NCI-H1694 (cell line): Measurements from ENCODE around the gene XYLT2.

ENCODE experiments used
- DNase-seq: peaks from one replicate; lab custom pipeline; 2025; lab: John Stamatoyannopoulos, UW

Gene XYLT2

DNA sequence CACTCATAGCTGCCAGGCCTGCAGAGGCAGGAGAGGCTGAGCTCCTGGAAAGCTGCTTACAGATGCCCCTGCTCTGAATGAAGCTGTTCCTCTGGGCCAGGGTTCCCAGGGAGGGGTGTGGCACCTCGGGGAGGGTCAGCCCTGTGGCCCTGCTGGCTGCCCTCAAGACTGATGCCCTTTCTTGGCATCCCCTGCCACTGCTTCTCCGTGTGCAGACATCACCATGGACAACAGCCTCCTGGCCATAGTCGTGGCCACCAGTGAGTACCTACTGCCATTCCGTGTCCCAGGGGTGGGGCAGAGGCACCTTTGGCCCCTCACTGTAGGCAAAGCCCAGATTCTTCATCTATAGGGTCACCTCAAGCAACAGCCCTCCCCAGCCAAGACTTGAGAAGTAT lies 18.1 kb downstream of the XYLT2 start:
- DNase-seq = no peak

DNA sequence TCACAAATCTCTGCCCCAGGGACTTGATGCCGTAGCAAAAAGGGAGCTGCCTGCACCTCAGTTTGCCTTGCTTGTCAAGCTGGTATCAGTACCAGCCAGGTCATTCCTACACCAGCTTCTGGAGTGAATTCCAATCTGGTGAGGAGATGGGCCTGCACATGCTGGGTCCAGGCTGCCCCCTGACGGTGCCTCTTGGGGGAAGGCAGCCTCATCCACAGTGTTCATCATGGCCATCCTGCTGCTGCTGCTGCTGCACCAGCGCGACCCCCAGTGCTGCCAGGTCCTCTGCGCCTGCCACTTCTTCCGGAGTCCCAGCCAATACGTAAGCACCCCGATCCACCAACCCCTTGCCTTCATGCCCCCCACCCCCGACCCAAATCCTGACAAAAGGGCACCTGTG lies 18.8 kb downstream of the XYLT2 start:
- DNase-seq = no peak

DNA sequence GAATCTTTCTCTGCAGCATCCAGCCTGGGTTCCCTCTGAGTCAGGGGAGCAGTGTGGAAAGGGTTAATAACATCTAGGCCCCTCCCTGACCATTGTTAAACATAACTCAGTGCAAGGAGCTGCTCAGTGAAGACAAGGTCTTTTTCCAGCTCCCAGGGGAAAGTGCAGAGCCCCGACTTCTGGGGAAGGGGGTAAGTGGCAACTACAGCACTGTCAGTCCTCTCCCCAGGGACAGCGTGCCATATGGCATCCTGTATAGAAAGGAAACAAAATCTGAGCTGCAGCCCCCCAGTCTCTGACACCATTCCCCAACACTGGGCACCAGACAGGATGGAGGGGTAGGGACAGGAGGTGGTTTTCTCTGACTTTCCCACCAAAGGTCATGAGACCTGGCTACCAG lies 19.2 kb downstream of the XYLT2 start:
- peak; percentile 18 for DNase-seq

DNA sequence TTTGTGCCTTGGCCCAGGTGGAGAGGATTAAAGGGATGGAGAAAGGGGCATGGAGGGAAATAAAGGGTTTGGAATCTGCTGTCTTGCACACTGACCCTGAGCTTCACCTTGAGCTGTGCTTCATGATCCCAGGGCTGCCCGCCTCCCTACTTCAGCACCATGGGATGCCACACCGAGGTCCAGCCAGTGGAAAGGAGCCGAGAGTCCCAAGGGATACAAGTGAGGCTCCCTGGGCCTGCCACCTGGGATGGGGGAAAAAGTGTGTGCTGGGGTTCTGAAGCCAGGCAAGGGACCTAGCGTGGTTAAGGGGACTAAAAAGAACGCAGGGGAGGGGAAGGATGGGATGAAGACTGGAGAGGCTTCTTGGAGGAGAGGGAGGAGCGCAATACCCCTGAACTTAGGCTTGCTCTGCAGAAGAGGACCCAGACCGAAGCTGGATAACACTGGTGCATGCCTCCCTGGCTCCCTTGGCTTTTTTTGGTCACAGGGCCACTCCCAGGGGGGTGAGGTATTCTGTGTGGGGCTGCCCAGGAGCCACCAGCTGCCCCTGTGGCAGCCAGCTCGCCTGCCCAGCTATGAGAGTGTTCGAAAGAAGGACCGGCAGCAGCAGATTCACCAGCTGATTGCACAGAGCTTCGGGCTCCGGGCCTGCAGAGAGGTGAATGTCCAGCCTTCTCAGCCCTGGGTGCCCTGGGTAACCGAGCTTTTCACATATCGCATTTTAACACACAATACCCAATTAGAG lies 19.9 kb downstream of the XYLT2 start:
- DNase-seq = no peak

DNA sequence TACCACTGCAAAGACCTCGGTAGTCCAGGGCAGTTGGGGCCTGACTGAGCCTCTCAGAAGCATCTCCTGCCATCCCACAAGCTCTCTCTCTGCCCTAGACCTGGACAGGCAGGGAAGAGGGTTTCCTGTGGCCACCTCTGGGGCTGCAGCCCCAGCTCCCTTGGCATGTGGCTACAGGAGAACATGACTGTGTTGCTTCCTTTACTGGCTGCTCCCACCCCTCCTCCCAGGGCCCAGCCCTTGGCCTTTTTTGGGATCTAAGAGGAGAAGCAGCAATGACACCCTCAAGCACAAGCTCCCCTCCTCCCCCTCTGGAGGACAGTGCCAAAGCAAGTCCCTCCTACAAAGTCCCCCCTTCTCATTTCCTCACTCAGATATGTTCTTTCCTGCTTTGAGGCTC lies 21.5 kb downstream of the XYLT2 start:
- DNase-seq = no peak

DNA sequence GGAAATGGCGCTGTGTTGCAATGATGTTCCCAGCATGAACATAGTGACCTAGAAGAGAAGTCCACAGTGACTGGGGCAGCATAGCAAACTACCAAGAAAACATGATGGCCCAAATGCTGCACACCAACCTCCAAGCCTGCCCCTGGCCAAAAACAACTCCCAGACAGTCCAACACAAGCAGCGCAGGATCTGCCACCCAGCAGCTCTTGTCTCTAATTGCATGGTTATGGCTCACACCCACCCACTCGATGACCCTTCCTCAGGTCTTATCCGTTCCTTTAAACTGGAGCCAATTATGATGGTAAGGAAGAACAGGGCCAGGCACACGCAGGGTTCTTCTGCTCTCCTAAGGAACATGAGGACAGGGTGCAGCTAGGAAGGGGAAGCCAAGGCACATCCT lies 24.1 kb downstream of the XYLT2 start:
- no peak for DNase-seq

DNA sequence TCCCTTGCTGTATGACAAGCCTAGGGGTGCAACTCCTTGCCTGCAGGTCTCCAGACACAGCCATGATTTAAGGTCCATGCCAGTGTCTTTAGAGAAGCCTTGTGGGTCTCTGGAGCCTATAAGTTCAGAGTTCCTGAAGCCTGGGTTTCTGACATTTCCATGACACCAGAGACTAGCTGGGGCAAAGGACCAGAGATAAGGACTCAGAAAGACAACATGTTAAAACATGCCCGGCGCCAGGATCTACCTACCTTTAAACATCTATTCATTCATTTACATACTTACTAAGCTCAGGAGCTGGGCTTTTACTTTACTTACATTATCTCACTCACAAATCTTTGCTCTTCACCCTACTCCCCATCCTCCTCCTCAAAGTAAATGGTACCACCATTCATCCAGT lies 25.6 kb downstream of the XYLT2 start:
- no peak for DNase-seq

DNA sequence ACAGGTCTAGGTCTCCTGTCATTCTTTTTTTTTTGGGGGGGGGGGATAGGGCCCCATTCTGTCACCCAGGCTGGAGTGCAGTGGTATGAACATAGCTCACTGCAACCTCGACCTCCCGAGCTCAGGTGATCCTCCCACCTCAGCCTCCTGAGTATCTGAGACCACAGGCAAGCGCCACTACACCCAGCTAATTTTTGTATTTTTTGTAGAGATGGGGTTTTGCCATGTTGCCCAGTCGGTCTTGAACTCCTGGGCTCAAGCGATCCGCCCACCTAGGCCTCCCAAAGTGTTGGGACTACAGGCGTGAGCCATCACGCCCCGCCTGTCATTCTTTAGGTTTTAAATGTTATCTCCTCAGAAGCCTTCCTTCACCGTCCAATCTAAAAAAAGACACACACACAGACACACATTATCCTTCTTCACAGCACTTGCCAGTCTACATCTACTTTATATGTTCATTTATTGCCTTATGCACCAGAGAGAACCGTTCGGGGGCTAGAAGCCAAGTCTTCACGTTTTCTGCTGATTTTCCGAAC lies 26.4 kb downstream of the XYLT2 start:
- no peak for DNase-seq

DNA sequence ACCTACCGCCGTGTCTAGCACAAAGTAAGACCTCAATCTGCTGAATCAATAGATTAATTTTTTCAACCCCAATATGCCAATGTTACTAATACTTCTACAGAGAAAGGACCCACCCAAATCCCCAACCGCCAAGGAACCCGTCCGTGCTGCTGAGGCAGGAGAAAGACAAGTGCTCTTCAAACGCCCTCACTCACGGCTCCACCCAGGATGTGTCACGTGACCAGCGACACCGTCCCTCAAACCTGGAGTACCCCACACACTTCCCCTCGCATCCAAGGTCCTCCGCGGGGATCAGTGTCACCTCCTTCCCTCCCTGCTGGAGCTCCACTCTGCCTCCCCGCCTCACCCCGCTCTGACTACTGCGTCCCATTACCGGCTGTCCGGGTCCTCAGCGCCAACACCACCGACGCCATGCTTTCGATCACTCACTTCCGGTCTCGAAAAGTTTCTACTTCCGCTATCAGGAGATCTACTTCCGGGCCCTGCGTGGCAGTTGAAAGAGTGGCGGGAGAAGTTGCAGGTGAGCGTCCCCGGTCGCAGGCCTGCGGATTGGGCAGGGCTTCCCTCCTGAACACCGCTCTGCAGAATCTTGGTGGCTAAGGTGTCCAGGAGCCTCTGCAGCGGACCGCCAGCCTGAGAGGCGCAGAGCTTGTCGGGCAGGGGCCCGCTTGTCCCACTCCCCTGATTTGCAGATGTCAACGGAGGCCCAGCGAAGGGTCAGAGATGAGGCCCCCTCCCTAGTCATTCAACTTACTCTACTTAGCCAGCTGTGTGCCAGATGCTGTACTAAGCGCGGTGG lies 27.0 kb downstream of the XYLT2 start, which contains the start of the genes EME1 and MRPL27:
TSS of gene EME1 (plus strand) at position 472 of the 799 bp plus-strand sequence. CDS start 1,980 bp downstream, outside the sequence.
TSS of gene MRPL27 (minus strand) at position 427 of the 799 bp plus-strand sequence. CDS start at position 413, 14 bp downstream.
- peak; percentile 77 for DNase-seq

DNA sequence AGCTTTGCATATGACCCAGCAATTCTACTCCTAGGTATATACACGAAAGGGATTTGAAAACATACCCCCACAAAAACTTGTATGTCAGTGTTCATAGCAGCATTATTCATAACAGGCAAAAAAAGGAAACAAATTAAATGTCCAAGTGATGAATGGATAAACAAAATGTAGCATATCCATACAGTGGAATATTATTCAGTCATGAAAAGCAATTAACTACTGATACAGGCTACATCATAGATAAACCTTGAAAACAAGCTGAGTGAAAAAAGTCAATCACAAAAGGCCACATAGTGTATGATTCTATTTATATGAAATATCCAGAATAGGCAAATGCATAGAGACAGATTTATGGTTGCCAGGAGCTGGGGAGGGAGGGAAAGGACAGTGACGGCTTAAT lies 27.8 kb downstream of the XYLT2 start:
- no peak for DNase-seq

DNA sequence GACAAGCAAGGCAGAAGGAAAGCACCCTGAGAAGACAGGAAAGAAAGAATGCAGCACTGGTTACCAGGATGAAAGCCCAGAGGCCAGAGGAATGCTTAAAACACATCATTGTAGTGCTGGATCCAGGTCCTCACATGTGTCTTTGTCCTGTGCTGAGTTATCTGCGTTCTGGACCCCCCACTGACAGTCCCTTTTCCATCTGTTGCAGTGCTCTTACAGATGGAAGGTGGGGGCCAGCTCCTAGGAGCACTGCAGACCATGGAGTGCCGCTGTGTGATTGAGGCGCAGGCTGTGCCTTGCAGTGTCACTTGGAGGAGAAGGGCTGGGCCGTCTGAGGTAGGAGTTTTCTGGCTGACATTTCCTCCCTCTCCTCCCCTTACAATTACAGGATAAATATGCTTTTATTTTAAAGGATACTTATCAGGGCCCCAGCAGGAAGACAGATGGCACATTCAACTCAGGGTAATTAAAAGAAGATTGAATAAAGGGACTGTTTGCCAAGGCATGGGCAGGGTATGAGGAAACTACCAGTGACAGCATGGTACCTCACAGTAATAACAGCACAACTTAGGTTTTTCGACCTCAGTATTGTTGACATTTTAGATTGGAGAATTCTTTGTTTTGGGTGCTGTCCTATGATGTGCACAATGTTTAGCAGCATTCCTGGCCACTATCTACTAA lies 30.1 kb downstream of the XYLT2 start:
- peak; percentile 77 for DNase-seq

DNA sequence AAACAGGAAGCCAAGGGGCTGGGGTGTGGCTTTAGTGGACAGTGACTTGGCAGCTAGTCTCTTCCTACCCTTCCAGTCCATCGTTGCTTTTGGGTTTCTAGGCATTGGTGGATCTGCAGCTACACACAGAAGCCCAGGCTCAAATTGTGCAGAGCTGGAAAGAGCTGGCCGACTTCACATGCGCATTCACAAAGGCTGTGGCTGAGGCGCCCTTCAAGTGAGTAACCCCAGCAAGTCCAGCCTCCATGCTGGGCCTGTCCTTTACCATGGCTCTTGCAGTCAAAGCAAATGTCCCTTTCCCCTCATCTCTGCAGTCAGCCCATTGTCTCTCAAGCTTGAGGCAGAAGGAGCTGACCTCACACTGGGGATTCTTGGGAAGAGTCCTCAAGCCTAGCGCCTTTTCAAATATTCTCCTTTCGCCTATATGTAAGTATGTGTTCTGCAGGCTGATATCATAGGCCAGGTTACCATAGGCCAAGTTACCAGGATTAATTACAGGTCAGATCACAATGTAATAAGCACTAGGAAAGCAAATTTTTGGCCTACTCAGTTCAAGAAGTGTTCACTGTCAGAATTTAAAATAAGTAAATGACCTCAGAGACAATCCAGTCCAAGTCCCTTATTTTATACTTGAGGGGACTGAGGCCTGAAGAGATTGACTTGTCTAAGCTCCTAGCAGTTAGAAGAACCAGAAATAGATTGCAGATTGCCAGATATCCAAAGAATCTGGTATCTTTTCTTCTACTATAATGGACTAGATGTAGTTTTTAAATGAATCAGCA lies 33.6 kb downstream of the XYLT2 start:
- no peak for DNase-seq

DNA sequence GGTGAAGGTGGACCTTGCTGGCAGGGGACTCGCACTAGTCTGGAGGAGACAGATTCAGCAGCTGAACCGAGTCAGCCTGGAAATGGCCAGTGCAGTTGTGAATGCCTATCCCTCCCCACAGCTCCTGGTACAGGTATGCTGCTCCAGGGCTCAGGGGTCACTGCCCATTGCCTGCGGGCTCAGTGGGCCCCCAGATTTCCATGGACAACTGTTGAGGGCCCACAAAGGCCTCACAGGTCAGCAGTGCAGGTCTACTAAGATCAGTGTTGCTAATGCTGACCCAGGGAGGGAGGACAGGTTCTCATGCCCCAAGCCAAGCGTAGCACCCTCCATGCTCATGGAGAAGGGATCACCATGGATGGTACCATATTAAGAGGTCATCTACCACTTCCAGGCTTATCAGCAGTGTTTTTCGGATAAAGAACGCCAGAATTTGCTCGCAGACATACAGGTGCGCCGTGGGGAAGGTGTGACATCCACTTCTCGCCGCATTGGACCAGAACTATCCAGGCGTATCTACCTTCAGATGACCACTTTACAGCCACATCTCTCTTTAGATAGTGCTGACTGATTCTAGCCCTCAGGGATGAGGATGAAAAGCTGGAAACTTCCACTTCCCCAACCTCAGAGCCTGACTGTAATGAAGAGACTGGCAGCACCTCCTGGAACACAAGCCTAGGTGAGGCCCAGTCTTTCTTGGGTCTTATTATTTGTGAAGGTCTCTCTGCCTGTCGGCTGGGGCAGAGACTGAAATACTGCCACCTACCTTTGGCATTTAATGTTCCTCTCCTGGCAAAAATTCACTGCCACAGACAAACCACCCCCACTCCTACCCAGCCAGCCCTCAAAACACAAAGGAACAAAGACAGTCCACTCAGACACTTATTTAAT lies 34.7 kb downstream of the XYLT2 start:
- DNase-seq = no peak

DNA sequence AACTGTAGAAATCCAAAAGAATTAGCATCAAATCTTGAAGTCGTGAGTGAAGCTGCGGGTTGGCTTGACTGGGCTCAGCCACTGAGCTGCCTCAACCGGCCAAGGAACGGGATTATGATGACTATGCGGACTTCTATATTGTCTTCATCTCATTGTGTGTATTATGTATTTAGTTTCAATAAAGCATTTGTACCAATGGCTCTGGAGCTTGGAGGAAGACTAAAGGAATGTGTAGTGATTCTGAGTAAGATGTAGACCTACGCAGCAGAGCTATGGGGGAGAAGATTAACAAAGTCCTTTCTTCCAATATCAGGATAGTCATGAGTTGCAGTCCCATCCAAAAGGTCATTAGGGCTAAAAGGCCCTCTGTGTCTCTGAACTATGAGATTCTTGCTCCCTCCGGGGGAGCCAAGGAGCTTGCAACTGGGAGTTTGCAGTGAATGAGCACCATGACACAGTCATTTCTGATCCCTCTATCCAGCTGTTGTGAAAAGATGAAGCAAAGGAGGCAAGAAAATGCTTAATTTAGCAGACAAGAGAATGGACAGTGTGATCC lies 35.4 kb downstream of the XYLT2 start:
- DNase-seq = no peak

DNA sequence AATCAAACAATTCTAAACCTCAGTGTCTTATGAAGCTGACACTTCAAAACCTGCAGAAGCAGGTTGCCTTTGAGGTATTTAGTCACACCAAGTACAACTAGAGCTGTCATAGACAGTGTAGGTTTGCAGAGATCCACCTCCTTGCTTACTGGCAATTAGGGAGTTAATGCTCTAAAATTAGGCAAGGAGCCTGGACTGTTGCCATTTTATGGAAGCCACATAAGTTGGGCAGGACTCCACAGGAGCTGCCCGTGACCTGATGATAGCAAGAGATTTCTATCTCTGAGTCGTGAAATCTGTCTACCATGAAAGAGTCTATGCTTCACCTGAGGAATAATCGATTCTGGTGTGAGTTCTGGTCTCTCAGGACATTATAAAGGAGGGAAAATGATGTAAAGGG lies 36.0 kb downstream of the XYLT2 start:
- no peak for DNase-seq

DNA sequence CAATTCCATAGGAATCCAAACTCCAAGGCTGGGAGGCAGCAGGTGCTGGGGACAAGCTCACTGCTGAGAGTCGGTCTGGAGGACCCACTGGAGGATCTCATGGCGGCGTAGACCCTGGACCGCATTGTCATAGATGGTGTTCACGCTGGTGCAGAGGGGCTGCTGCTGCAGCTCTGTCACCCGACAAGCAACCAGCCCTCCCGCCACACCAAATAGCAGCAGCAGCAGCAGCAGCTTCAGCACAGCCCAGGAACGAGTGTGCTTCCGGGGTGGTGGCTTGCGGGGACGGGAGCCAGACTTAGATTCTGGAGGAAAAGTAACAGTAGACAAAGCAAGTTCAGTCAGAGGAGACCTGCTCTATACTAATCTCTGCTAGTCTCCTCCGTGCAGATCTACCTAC lies 37.0 kb downstream of the XYLT2 start:
- no peak for DNase-seq

DNA sequence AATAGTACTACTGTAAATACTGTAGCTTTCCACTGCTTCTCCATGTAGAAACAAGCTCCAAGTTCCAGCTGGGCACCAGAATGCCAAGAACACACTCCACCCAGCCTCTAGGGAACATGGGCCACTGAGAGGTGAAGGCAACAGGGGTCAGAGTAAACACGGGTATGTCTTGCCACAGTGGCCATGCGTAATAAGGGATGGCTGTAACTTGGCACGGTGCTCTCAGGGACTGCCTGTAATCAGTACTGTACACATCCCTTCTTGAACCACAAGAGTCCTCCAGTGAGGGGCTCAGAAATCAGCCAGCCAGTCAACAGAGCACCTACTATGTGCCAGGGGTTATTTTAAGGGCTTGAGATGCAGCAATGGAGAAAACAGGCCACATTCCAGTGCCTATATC lies 40.6 kb downstream of the XYLT2 start:
- DNase-seq = no peak

DNA sequence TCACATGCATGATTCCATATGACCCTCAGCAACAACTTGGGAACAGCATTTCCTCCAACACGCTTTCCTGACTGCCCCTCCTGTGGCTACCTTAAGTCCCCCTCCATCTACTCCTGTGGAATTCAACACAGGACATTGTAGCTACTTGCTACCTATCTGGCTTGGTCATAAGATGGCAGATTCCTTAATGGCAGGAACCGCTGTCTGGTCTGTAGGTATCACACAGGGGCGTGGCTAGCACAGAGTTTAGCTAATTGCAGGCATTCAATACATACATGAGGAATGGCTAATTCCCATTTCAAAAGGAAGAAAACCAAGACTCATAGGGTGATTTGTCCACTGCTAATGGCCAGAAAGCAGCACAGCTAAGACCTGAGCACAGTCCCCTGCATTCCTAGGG lies 42.8 kb downstream of the XYLT2 start:
- no peak for DNase-seq

DNA sequence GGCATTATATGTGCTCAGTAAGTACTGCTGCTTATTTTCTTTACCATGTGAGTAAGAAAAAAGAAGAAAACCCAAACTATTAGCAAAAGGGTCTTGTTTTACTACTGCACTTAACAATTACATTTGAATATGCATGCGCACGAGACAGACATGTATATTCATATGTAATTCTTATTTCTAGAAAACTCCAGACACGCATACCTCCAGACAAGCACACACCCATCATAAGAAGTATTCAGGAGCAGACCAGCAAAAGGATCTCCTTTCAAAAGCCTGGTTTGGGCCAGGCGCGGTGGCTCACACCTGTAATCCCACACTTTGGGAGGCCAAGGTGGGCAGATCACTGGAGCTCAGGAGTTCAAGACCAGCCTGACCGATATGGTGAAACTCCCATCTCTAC lies 43.6 kb downstream of the XYLT2 start:
- no peak for DNase-seq

DNA sequence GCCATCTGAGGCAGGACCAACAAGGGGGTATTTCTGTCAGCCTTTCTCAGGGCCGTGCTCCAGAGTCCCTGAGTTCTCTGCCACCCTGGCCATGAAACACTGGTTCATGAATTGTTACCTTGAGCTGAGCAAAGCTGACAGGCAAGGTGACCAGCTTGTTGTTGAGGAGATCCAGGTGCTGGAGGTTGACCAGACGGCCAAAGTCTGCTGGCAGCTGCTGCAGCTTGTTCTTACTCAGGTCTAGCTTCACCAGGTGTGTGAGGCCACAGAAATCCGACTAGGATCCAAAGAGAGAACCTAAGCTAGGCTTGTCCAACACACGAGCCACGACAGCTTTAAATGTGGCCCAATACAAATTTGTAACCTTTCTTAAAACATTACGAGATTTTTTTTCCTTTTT lies 46.7 kb downstream of the XYLT2 start:
- DNase-seq = no peak
